H1 (cell line): ENCODE data around the gene KRT81. TPM values are rescaled to one million over a fixed set of nuclear protein-coding genes. Genes with fewer than 3 reads are reported as not detected.

Experiments
- CTCF ChIA-PET: fragments of 300-600 bp; sonication (Branson Sonifier 250); formaldehyde crosslinking; loops from one replicate; lab custom pipeline; 2021; ENCODE audit not compliant: partially characterized antibody; lab: Charles Lee
- POLR2A ChIA-PET: fragments of 300-600 bp; sonication (Branson Sonifier 250); formaldehyde crosslinking; loops from one replicate; lab custom pipeline; 2021; ENCODE audit warnings: inconsistent platforms; ENCODE audit not compliant: partially characterized antibody; lab: Charles Lee
- DNase-seq, 2 experiments: peaks; one replicate each; pipeline versions ENCODE4 v3.0.0 to v3.0.0-alpha.2; 2010 to 2022; ENCODE audit warnings: low spot score in 2 of 2, low read depth in 1 of 2, mixed read lengths in 1 of 2
- FAIRE-seq: peaks from 2 replicates; lab custom pipeline; 2011; peaks lifted over from hg19 to GRCh38; lab: Jason Lieb, UNC
- H2AFZ ChIP-seq: 2 replicates; pipeline ENCODE4 v1.8.1; 2012; ENCODE audit warnings: low read length, inconsistent platforms
- H2AK5ac ChIP-seq: 2 replicates; pipeline ENCODE4 v1.6.1; 2013; ENCODE audit warnings: low read depth, low read length
- H2BK120ac ChIP-seq: replicated peaks from 2 replicates; pipeline ENCODE3; 2013; ENCODE audit warnings: low read depth, low read length, inconsistent platforms
- H2BK12ac ChIP-seq: 2 replicates; pipeline ENCODE4 v1.6.1; 2013; ENCODE audit warnings: low read depth, low read length
- H2BK15ac ChIP-seq: 2 replicates; pipeline ENCODE4 v1.6.1; 2013; ENCODE audit warnings: low read length
- H2BK20ac ChIP-seq: 2 replicates; pipeline ENCODE4 v1.6.1; 2013; ENCODE audit warnings: low read length
- H2BK5ac ChIP-seq: 2 replicates; pipeline ENCODE4 v1.6.1; 2013; ENCODE audit warnings: low read depth, low read length
- H3K14ac ChIP-seq: 2 replicates; pipeline ENCODE4 v1.6.1; 2013; ENCODE audit warnings: inconsistent platforms; ENCODE audit not compliant: insufficient read length
- H3K18ac ChIP-seq: 2 replicates; pipeline ENCODE4 v1.6.1; 2013; ENCODE audit warnings: low read length; ENCODE audit errors: extremely low read depth
- H3K23ac ChIP-seq: 2 replicates; pipeline ENCODE4 v1.6.1; 2013; ENCODE audit warnings: inconsistent platforms; ENCODE audit not compliant: insufficient read length
- H3K23me2 ChIP-seq: 2 replicates; pipeline ENCODE4 v1.6.1; 2013; ENCODE audit warnings: low read depth, low read length
- H3K27ac ChIP-seq: 2 replicates; pipeline ENCODE4 v1.6.1; 2011; ENCODE audit warnings: low read depth, low read length, inconsistent platforms
- H3K27me3 ChIP-seq, 4 experiments: replicated peaks in 1 of 4; 1 replicate in 1 of 4; 2 replicates in 3 of 4; pipeline versions ENCODE4 v1.6.1 to v1.8.1; 2011 to 2013; ENCODE audit warnings: low read length in 3 of 4, mild to moderate bottlenecking in 3 of 4, inconsistent platforms in 2 of 4, mixed read lengths in 2 of 4, moderate library complexity in 1 of 4; ENCODE audit not compliant: control insufficient read depth in 3 of 4, insufficient read depth in 3 of 4; ENCODE audit errors: extremely low read depth in 1 of 4
- H3K36me3 ChIP-seq, 4 experiments: 2 replicates each; pipeline versions ENCODE4 v1.6.1 to v1.8.1; 2011 to 2013; ENCODE audit warnings: mild to moderate bottlenecking in 4 of 4, low read length in 3 of 4, moderate library complexity in 2 of 4, control low read depth in 1 of 4, inconsistent platforms in 1 of 4; ENCODE audit not compliant: insufficient read depth in 4 of 4, control insufficient read depth in 2 of 4
- H3K4ac ChIP-seq: replicated peaks from 2 replicates; pipeline ENCODE3; 2013; ENCODE audit warnings: low read length, low read depth, mixed read lengths, inconsistent platforms; ENCODE audit not compliant: insufficient read length
- H3K4me1 ChIP-seq, 4 experiments: replicated peaks in 1 of 4; 1 replicate in 1 of 4; 2 replicates in 3 of 4; pipeline versions ENCODE4 v1.6.1 to v1.8.1; 2011 to 2013; ENCODE audit warnings: low read length in 3 of 4, inconsistent platforms in 2 of 4, mixed read lengths in 1 of 4; ENCODE audit not compliant: insufficient read depth in 4 of 4, control insufficient read depth in 3 of 4
- H3K4me2 ChIP-seq, 2 experiments: 2 replicates each; pipeline versions ENCODE4 v1.6.1 to v1.8.1; 2011 to 2013; ENCODE audit warnings: low read depth in 2 of 2, low read length in 2 of 2, control low read depth in 1 of 2, inconsistent platforms in 1 of 2, mild to moderate bottlenecking in 1 of 2; ENCODE audit not compliant: insufficient read depth in 1 of 2
- H3K4me3 ChIP-seq, 4 experiments: fragments of 200-600, 300-600 bp in 1 of 4; sonication (generic), shearing (Covaris generic), sonication (Bioruptor Twin) in 1 of 4; 2 replicates each; pipeline versions ENCODE4 v1.5.1 to v1.8.1; 2011 to 2016; ENCODE audit warnings: low read length in 4 of 4, low read depth in 3 of 4, control low read depth in 2 of 4, inconsistent platforms in 2 of 4, mild to moderate bottlenecking in 2 of 4, mixed read lengths in 1 of 4, moderate library complexity in 1 of 4; ENCODE audit not compliant: insufficient read depth in 2 of 4; ENCODE audit errors: extremely low read depth in 1 of 4
- H3K56ac ChIP-seq: replicated peaks from 2 replicates; pipeline ENCODE3; 2013; ENCODE audit warnings: low read depth, mild to moderate bottlenecking, mixed read lengths, low read length, inconsistent platforms; ENCODE audit not compliant: insufficient read length
- H3K79me1 ChIP-seq: 2 replicates; pipeline ENCODE4 v1.6.1; 2013; ENCODE audit warnings: low read depth, low read length, control low read depth
- H3K79me2 ChIP-seq, 2 experiments: 2 replicates each; pipeline versions ENCODE4 v1.6.1 to v1.8.1; 2012 to 2013; ENCODE audit warnings: low read length in 2 of 2, mild to moderate bottlenecking in 2 of 2, inconsistent platforms in 1 of 2; ENCODE audit not compliant: insufficient read depth in 2 of 2, control insufficient read depth in 1 of 2
- H3K9ac ChIP-seq, 4 experiments: replicated peaks in 1 of 4; 1 replicate in 1 of 4; 2 replicates in 3 of 4; pipeline versions ENCODE4 v1.6.1 to v1.8.1; 2011 to 2013; ENCODE audit warnings: low read depth in 3 of 4, low read length in 3 of 4, control low read depth in 2 of 4, mild to moderate bottlenecking in 2 of 4, moderate library complexity in 2 of 4, inconsistent platforms in 1 of 4; ENCODE audit errors: extremely low read depth in 1 of 4
- H3K9me3 ChIP-seq, 2 experiments: 2 replicates each; pipeline versions ENCODE4 v1.6.1 to v1.8.1; 2012 to 2013; ENCODE audit warnings: mild to moderate bottlenecking in 2 of 2, moderate library complexity in 2 of 2, control low read depth in 1 of 2, inconsistent platforms in 1 of 2, low read depth in 1 of 2, low read length in 1 of 2, mixed read lengths in 1 of 2; ENCODE audit not compliant: insufficient read depth in 2 of 2
- H4K20me1 ChIP-seq, 2 experiments: replicated peaks in 1 of 2; 2 replicates each; pipeline versions ENCODE3 to v1.8.1; 2011 to 2013; ENCODE audit warnings: inconsistent platforms in 2 of 2, low read length in 2 of 2, mild to moderate bottlenecking in 1 of 2; ENCODE audit not compliant: insufficient read depth in 2 of 2, control insufficient read depth in 1 of 2
- H4K5ac ChIP-seq: 2 replicates; pipeline ENCODE4 v1.6.1; 2013; ENCODE audit warnings: low read length, low read depth, mixed read lengths, inconsistent platforms; ENCODE audit not compliant: insufficient read length
- H4K8ac ChIP-seq: 2 replicates; pipeline ENCODE4 v1.8.0; 2013; ENCODE audit warnings: mild to moderate bottlenecking, moderate library complexity, low read length, inconsistent platforms; ENCODE audit not compliant: insufficient read depth; ENCODE audit errors: extremely low read depth
- H4K91ac ChIP-seq: replicated peaks from 2 replicates; pipeline ENCODE3; 2013; ENCODE audit warnings: low read length, mixed read lengths, inconsistent platforms; ENCODE audit not compliant: insufficient read length
- BRCA1 ChIP-seq: IDR thresholded peaks from 2 replicates; pipeline ENCODE4 v1.6.1; 2012; ENCODE audit warnings: low read depth, low read length, improper control_type of control experiment
- CEBPB ChIP-seq: IDR thresholded peaks from 2 replicates; pipeline ENCODE4 v1.6.1; 2012; ENCODE audit warnings: low read depth, low read length
- CHD2 ChIP-seq: IDR thresholded peaks from 2 replicates; pipeline ENCODE4 v1.6.1; 2012; ENCODE audit warnings: low read length, improper control_type of control experiment
- E2F6 ChIP-seq: IDR thresholded peaks from 2 replicates; pipeline ENCODE4 v1.6.1; 2012; ENCODE audit warnings: inconsistent platforms
- EGR1 ChIP-seq: IDR thresholded peaks from 2 replicates; pipeline ENCODE4 v1.6.1; 2011; ENCODE audit warnings: low read depth, low read length, borderline replicate concordance
- EZH2 ChIP-seq: fragments of 200-600 bp; sonication (generic); IDR thresholded peaks from 2 replicates; pipeline ENCODE4 v1.7.1; 2012; ENCODE audit warnings: low read depth, mild to moderate bottlenecking, moderate library complexity, low read length, inconsistent platforms; ENCODE audit not compliant: severe bottlenecking
- FOSL1 ChIP-seq: IDR thresholded peaks from 2 replicates; pipeline ENCODE4 v1.6.1; 2011; ENCODE audit warnings: mild to moderate bottlenecking, low read depth, low read length, moderate library complexity; ENCODE audit not compliant: insufficient read depth
- HDAC6 ChIP-seq: IDR thresholded peaks from one replicate; pipeline ENCODE4 v1.7.1; 2012; ENCODE audit warnings: low read depth, mild to moderate bottlenecking, inconsistent platforms, low read length, moderate library complexity
- MAX ChIP-seq: IDR thresholded peaks from 2 replicates; pipeline ENCODE4 v1.6.1; 2012; ENCODE audit warnings: inconsistent platforms
- POU5F1 ChIP-seq: IDR thresholded peaks from 2 replicates; pipeline ENCODE4 v1.6.1; 2011; ENCODE audit warnings: low read depth, mild to moderate bottlenecking, low read length, moderate library complexity
- RBBP5 ChIP-seq: IDR thresholded peaks from 2 replicates; pipeline ENCODE4 v1.7.1; 2012; ENCODE audit warnings: low read depth, mild to moderate bottlenecking, inconsistent platforms, low read length, moderate library complexity, borderline replicate concordance
- SIN3A ChIP-seq, 2 experiments: IDR thresholded peaks in 1 of 2; conservative IDR thresholded peaks in 1 of 2; 2 replicates each; pipeline ENCODE4 v1.6.1; 2011 to 2012; ENCODE audit warnings: low read length in 2 of 2, improper control_type of control experiment in 1 of 2, low read depth in 1 of 2, mild to moderate bottlenecking in 1 of 2
- SRF ChIP-seq: IDR thresholded peaks from 2 replicates; pipeline ENCODE4 v1.6.1; 2011; ENCODE audit warnings: mild to moderate bottlenecking, low read depth, low read length, moderate library complexity
- TBP ChIP-seq: IDR thresholded peaks from 2 replicates; pipeline ENCODE4 v1.6.1; 2011; ENCODE audit warnings: low read depth, low read length, improper control_type of control experiment
- YY1 ChIP-seq: IDR thresholded peaks from 2 replicates; pipeline ENCODE4 v1.6.1; 2011; ENCODE audit warnings: low read depth, mild to moderate bottlenecking, low read length
- WGBS, 2 experiments: shearing (Covaris generic) in 1 of 2; methylation state at CpG; one replicate each; pipeline versions ENCODE4 v1.1.6 to v1.1.7; 2013 to 2015; ENCODE audit warnings: low lambda C conversion rate in 2 of 2, mixed read lengths in 2 of 2, inconsistent platforms in 1 of 2, low coverage in 1 of 2, missing lambda C conversion rate in 1 of 2; ENCODE audit not compliant: insufficient replicate concordance in 2 of 2, insufficient coverage in 1 of 2, insufficient read length in 1 of 2; ENCODE audit errors: extremely low coverage in 1 of 2, missing lambda C conversion rate in 1 of 2; 5-methylcytosine and 5-hydroxymethylcytosine counted together
- polyA plus RNA-seq, 7 experiments: library from polyadenylated mRNA; depleted of rRNA in 3 of 7; stranded (reverse) in 5 of 7; unstranded in 2 of 7; fragments of >200 nt in 5 of 7; fragments of 200-250 nt in 2 of 7; gene quantifications; 1 replicate in 5 of 7; 2 replicates in 1 of 7; 4 replicates in 1 of 7; pipeline versions ENCODE4 v1.2.1 to v1.2.3, GENCODE V29; 2011 to 2013; ENCODE audit warnings: missing spikeins in 2 of 7, mixed read lengths in 2 of 7
- total RNA-seq: library from RNA; stranded (reverse); fragmentation: NEBNext Ultra II Directional; extraction: Animal tissue kit (Norgen Biotek cat#: 25700); gene quantifications from 2 replicates; pipeline ENCODE4 v1.2.1, GENCODE V29; 2021

Gene KRT81
- total and polyA plus RNA-seq, 2 of the 8 experiments (the other 6 are each of a cell fraction or from before 2014, with no cell fraction given), result not detected

- Histone ChIP-seq H3K27ac (no peak overlapping the region), H3K4me1 (no peaks in the 10 kb centered on the region), H3K23me2 (no peaks in the 10 kb centered on the region), H3K36me3 (no peaks in the 10 kb centered on the region), H2BK5ac (no peak overlapping the region), H3K23ac (no peak overlapping the region), H3K27me3 (no peaks in the 10 kb centered on the region), H2BK15ac (no peak overlapping the region), H3K4ac (no peak overlapping the region), H3K18ac (no peak overlapping the region), H3K79me2 (no peaks in the 10 kb centered on the region), H3K4me3 (no peak overlapping the region), H2AK5ac (no peak overlapping the region), H2BK20ac (no peak overlapping the region), H4K91ac (no peak overlapping the region), H3K56ac (no peak overlapping the region), H3K9me3 (no peaks in the 10 kb centered on the region), H3K4me2 (no peak overlapping the region), H3K79me1 (no peaks in the 10 kb centered on the region), H2BK12ac (no peak overlapping the region), H4K8ac (no peak overlapping the region), H3K9ac (no peak overlapping the region), H2AFZ (no peak overlapping the region), H4K20me1 (no peaks in the 10 kb centered on the region), H3K14ac (no peak overlapping the region), H4K5ac (no peak overlapping the region), H2BK120ac (no peak overlapping the region)
- ChIA-PET CTCF (interaction anchor here (0.8 to 19.8 kb wide), 8 partner anchors 11 to 109 kb away, joined by 3 to 353 read pairs (median 23); no protein-coding TSS in a partner anchor), POLR2A (no interaction called here)
- DNase-seq (no peak), FAIRE-seq (no peak)
- 93% methylated on average over 3 of the region's 3 CpGs; no CpG with 5 or more reads in 1 of the 2 experiments for WGBS, 2 experiments
- TF ChIP-seq MAX (no peak), CHD2 (no peak), RBBP5 (no peak), TBP (no peak), EGR1 (no peak), EZH2 (no peak), E2F6 (no peak), BRCA1 (no peak), SRF (no peak), HDAC6 (no peak), POU5F1 (no peak), FOSL1 (no peak), YY1 (no peak), CEBPB (no peak), SIN3A (conservative IDR thresholded peaks at IDR 0.05 in 1 of 2, IDR thresholded peaks at IDR 0.05 in 1 of 2; ENCODE audit: low read depth in 1 of 2, low read length in 2 of 2) (no peak)
Measured at GRCh38 chr12:52324153-52324444, 32.8 kb upstream of the KRT81 start.
